ENCODE data around the gene CDYL2.

- TF ChIP-seq, protein P1, sequence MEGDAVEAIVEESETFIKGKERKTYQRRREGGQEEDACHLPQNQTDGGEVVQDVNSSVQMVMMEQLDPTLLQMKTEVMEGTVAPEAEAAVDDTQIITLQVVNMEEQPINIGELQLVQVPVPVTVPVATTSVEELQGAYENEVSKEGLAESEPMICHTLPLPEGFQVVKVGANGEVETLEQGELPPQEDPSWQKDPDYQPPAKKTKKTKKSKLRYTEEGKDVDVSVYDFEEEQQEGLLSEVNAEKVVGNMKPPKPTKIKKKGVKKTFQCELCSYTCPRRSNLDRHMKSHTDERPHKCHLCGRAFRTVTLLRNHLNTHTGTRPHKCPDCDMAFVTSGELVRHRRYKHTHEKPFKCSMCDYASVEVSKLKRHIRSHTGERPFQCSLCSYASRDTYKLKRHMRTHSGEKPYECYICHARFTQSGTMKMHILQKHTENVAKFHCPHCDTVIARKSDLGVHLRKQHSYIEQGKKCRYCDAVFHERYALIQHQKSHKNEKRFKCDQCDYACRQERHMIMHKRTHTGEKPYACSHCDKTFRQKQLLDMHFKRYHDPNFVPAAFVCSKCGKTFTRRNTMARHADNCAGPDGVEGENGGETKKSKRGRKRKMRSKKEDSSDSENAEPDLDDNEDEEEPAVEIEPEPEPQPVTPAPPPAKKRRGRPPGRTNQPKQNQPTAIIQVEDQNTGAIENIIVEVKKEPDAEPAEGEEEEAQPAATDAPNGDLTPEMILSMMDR (IDR thresholded peaks at IDR 0.05), result no peak
- TF ChIP-seq EZH2 (IDR thresholded peaks at IDR 0.05), result no peak
These were observed 123.6 kb downstream of the CDYL2 start for GRCh38 chr16:80680839-80681238.
